Rectal smooth muscle tissue (tissue), 1 donor: Measurements from ENCODE around the gene SERTAD2.

Experiments used
- H3K27ac ChIP-seq: one replicate; pipeline ENCODE4 v1.7.0; 2013; ENCODE audit warnings: low read depth, low read length, inconsistent platforms
- H3K27me3 ChIP-seq: one replicate; pipeline ENCODE4 v1.7.0; 2013; ENCODE audit warnings: low read length; ENCODE audit not compliant: control insufficient read depth, insufficient read depth
- H3K36me3 ChIP-seq: one replicate; pipeline ENCODE4 v1.7.0; 2013; ENCODE audit warnings: low read length; ENCODE audit not compliant: control insufficient read depth, insufficient read depth
- H3K4me1 ChIP-seq: one replicate; pipeline ENCODE4 v1.7.0; 2013; ENCODE audit warnings: low read length; ENCODE audit not compliant: control insufficient read depth, insufficient read depth
- H3K4me3 ChIP-seq: one replicate; pipeline ENCODE4 v1.7.0; 2013; ENCODE audit warnings: low read length
- H3K9ac ChIP-seq: one replicate; pipeline ENCODE4 v1.7.0; 2013; ENCODE audit warnings: low read length

Gene SERTAD2

DNA sequence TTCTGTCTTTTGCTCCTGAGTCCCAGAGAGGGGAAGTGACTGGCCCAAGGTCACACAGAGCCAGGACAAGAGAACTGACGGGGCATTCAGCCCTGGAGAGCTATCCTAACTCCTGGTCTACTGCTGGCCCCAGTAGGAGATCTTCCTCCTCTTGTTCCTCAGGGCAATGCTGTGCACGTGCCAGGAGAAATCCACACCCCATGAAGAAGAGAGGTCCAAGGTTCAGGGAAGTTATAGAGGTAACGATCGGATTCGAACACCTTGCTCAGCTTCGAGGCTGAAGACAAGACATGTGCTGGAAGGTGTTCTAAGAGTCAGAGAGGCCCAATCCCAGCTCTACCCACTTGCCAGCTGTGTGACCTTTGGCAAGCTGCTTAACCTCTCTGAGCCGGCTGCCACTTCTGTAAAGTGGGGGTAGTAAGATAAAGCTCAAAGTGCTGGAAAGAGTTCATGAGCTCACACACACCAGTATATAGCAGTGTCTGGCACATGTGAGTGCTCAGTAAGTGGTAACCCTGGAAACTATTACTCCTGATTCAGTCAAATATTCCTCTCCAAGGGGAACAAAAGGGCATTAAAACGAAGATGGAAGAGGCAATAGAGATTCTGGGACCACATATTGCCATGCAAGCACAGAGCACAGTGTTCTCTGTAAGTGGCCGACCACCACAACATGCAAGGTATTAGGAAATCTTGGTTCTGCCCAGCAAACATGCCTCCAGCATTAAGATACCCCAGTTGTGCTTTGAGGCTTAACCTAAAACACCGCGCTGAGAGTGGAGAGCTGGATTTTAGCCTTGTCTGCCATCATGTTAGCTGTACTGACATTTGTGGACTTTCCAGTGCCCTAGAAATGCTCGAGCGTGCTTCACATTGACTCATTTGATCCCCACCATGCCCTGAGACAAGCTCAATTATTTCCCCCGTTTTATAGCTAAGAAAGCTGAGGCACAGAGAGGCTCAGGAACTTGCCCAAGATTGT is 25.6 kb downstream of the SERTAD2 start:
- peaks cover 6% of the 10 kb centered on the region for H3K36me3 ChIP-seq
- H3K4me1 ChIP-seq: peaks cover 12% of the 10 kb centered on the region
- H3K9ac ChIP-seq: no peak overlapping the region
- H3K27ac ChIP-seq: no peak overlapping the region
- no peak overlapping the region for H3K4me3 ChIP-seq
- no peaks in the 10 kb centered on the region for H3K27me3 ChIP-seq

DNA sequence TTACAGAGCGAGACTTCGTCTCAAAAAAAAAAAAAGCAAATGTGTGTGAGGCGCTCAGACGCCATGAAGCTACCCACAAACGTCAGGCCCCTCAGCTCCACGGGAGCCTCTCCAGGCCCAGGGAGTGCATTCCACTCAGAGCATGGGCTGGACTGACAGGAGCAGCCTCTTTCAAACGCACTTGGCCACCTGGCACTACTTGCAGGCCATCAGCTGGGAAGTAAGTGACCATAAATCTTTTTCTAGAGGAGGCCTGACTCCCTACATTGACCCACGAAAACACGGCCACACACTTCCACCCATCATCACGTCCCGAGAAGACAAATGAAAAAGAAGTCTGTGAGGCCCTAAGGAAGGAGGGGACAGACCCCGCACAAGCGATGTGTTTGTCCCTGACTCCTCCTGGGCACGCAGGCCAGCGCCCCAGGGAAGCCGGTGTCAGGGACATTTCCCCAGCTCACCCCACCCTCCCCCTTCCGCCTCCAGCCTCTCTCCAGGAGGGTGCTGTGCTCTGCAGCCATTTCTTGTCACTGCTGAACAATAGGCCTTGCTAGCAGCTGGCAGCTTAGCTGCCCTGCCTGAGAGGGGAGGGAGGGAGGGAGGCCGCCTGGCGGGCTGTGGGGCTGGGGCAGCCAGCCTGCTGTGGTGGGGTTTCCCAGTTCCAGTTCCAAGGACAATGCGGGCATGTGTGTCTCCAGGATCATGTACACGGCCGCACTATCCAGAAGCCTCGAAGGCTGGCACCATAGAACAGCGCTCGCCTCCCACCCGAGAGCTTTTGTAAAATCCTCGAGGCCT is 26.6 kb downstream of the SERTAD2 start:
- Histone ChIP-seq H3K4me3 (no peak overlapping the region), H3K4me1 (peaks cover 8% of the 10 kb centered on the region), H3K27ac (no peak overlapping the region), H3K36me3 (peaks cover 6% of the 10 kb centered on the region), H3K9ac (no peak overlapping the region), H3K27me3 (no peaks in the 10 kb centered on the region)

DNA sequence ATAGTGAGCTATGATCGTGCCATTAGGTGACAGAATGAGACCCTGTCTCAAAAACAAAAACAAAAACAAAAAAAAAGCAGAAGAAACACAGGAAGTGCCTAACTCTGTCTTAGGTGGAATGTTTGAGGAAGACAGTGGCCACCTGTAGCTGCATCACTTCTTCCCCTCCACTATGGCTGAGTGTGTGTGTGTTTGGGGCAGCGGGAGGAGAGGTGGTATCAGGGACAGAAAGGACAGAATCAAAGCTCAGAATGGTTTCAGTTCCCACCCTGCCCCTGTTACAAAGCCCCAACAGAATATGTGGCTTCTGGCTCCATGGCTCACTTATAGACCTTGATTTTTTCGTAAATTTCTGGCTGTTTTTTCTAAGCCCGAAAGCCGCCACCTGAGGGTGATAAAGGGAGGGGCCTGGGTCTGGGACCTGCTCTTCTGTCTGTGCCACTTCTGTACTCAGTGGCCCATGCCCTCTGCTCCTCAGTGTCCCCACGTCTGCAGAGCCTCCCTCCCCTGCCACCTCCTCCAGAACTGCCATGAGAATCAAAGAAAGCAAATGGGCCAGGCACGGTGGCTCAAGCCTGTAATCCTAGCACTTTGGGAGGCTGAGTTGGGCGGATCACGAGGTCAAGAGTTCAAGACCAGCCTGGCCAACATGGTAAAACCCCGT is 27.4 kb downstream of the SERTAD2 start:
- Histone ChIP-seq H3K4me3 (no peak overlapping the region), H3K27me3 (no peaks in the 10 kb centered on the region), H3K27ac (no peak overlapping the region), H3K4me1 (peaks cover 8% of the 10 kb centered on the region), H3K9ac (no peak overlapping the region), H3K36me3 (peaks cover 6% of the 10 kb centered on the region)

DNA sequence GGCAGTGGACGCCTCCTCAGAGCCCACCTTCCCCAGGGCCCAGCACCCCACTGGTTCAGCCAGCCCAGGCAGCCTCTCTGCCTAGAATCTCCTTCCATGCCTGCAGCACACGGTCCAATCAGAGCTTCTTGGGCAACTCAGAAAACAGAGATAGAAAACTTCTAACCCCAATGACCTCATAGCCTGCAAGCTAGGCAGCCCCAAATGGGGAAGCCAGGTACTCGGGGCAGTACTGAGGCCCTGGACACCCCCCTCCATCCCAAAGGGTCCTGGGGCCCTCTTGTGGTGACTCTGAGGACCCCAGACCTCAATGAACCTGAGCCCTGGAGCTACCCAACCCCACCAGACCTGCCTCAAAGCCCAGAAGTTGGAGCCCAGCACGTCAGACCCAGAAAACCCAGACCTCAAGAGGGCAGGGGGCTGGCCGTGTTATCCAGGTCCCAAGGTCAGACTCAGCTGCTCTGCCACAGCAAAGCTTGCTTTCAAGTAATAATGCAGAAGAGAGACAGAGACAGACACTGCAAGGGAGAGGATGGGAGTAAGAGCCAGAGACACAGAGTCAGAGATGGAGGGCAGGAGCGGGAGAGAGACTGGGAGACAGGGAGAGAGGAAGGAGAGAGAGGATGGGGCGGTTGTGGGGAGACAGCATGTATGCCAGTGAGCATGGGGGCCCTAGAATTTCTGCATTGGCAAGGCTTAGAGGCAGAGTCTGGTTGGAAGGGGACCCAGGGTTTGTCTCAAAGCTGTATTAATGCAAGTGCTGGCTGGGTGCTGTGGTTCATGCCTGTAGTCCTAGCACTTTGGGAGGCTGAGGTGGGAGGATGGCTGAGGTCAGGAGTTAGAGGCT is 28.2 kb downstream of the SERTAD2 start:
- no peak overlapping the region for H3K27ac ChIP-seq
- no peaks in the 10 kb centered on the region for H3K27me3 ChIP-seq
- H3K4me3 ChIP-seq: no peak overlapping the region
- H3K9ac ChIP-seq: no peak overlapping the region
- peaks cover 8% of the 10 kb centered on the region for H3K4me1 ChIP-seq
- no peaks in the 10 kb centered on the region for H3K36me3 ChIP-seq

DNA sequence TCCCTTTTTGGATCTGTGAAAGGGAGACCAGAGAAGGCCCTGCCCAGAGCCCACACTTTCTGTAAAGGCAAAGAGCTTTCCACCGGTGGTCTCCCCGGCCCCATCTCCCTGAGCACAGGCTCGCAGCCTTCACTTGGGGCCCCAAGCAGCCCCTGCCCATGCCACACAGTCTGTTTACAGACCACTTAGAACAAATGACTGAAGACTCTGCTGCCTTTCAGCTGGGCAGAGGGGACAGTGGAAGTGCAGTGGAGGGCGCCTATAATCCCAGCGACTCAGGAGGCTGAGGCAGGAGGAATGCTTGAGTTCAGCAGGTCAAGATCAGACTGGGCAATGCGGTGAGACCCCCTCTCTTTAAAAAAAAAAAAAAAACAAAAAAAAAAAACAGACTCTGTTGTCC is 28.9 kb downstream of the SERTAD2 start:
- no peak overlapping the region for H3K4me3 ChIP-seq
- H3K27ac ChIP-seq: no peak overlapping the region
- H3K9ac ChIP-seq: no peak overlapping the region
- H3K4me1 ChIP-seq: peaks cover 8% of the 10 kb centered on the region
- no peaks in the 10 kb centered on the region for H3K36me3 ChIP-seq
- H3K27me3 ChIP-seq: no peaks in the 10 kb centered on the region

DNA sequence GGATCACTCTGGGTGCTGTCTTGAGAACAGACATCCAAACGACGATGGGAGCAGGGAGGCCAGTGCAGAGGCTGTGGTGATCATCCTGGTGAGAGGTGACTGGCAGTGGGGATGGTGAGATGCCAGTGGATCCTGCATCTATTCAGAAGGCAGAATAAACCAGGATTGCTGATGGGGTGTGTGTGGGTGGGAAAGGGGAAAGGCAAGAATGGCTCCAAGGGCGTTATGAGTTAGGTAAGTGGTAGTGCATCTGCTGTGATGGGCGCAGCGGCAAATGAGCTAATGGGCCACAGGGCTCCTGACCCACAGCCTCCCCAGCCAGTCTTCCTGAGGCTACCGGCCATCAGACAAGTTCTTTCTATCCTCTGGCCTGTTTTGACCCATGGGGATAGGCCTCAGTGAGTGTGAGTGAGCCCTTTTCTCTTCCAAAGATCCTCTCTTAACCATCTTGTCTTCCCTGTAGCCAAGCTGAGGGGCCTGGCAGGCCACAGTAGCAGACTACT is 29.6 kb downstream of the SERTAD2 start:
- Histone ChIP-seq H3K9ac (no peak overlapping the region), H3K27me3 (no peaks in the 10 kb centered on the region), H3K4me1 (peaks cover 3% of the 10 kb centered on the region), H3K27ac (no peak overlapping the region), H3K36me3 (no peaks in the 10 kb centered on the region), H3K4me3 (no peak overlapping the region)

DNA sequence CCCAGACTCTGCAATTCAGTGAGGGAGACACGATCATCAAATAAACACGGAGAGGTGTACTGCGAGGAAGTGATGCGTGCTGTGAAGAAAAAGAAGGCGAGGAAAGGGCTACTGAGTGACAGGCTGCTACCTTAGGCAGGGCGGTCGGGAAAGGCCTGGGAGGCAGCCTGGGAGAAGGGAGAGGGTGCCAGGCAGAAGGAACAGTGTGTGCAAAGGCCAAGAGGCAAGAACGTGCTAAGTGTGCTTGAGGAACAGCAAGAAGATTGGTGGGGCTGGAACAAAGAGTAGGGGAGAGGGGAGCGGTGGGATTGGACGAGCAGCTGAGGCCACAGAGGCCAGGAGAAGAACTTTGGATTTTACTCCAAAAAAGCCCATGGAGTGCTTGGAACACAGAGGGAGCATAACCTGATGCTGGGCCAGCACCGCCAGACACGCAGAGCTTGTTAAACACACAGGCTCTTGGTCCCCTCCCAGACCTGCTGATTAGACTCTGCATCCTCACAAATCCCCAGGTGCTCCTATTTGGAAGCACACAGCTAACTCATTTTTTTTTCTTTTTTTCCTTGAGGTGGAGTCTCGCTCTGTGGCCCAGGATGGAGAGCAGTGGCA is 30.4 kb downstream of the SERTAD2 start:
- no peak overlapping the region for H3K4me3 ChIP-seq
- H3K4me1 ChIP-seq: no peaks in the 10 kb centered on the region

DNA sequence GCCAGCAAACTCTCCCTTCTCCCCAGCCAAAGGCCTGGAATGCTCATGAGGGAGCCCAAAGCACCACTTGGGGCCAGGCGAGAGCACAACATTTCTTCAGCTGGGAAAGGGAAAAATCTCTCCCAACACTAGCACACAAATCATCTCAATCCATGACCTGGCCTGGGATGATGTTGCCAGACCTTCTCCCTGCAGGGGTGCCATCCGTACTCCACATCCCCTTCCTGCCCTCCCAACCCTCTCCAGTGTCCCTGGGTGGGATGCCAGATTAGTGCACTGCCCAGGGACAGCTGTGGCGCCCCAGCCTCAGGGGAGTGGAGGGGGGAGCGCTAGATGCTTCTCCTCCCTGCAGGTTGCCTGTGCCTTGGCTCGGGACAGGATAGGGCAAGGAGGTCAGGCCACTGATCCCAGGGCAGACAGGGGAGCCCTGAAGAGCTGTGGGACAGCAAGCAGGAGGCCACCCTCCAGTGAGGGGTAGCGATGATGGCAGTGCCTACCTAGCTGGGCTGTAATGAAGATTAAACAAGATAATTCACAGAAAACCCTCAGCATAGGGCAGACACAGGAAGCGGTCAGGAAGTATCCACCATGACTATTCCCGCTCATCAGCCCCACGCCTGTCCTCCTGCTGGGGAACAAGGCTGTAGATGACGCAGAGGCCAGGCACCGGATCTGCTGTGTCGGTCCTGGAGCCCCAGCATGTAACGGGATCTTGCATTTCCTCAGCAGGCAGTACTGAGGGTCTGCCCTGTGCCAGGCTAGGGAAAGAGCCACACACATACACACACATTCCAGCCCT is 31.1 kb downstream of the SERTAD2 start:
- Histone ChIP-seq H3K27me3 (no peaks in the 10 kb centered on the region), H3K4me3 (no peak overlapping the region), H3K27ac (no peak overlapping the region), H3K9ac (no peak overlapping the region), H3K36me3 (no peaks in the 10 kb centered on the region), H3K4me1 (no peaks in the 10 kb centered on the region)

More for the DNA sequence above, 30.4 kb downstream of the SERTAD2 start:
- Histone ChIP-seq H3K27me3 (no peaks in the 10 kb centered on the region), H3K9ac (no peak overlapping the region), H3K27ac (no peak overlapping the region), H3K36me3 (no peaks in the 10 kb centered on the region)

DNA sequence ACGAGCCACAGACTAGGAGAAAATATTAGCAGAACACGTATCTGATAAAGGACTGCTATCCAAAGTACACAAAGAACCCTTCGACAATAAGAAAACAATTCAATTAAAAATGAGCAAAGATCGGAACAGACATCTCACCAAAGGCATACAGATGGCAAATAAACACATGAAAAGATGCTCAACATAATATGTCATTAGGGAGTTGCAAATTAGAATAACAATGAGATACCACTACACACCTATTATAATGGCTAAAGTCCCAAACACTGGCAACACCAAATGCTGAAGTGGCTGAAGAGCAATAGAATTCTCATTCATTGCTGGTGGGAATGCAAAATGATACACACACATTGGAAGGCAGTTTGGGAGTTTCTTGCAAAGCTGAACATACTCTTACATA is 33.1 kb downstream of the SERTAD2 start:
- no peak overlapping the region for H3K27ac ChIP-seq
- no peaks in the 10 kb centered on the region for H3K4me1 ChIP-seq
- H3K4me3 ChIP-seq: no peak overlapping the region
- no peak overlapping the region for H3K9ac ChIP-seq
- H3K27me3 ChIP-seq: no peaks in the 10 kb centered on the region
- no peaks in the 10 kb centered on the region for H3K36me3 ChIP-seq

DNA sequence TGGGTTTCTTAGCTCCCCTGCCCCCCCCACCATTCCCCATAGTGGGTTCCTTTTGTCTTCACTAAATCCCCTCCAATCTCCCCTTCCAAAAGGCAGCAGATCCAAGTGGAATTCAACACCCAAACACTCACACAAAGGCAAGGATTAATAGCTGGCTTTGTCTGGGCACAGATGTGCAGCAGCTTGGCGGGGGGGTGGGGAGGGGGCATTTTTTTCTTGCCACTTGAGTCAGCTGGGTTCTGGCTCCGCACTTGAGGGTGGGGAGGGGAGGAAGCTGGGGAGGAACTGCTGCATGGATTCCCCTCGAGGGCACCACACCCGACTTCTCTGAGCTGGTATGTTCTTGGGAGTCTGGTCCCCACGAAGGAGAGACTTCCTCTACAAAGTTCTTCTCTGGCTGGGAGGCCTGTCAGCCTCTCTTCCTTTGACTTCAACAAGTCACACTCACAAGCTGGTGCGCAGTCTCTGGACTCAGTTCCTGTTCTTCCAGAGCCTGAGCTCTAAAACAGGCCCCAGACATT is 36.0 kb downstream of the SERTAD2 start:
- no peak overlapping the region for H3K4me3 ChIP-seq
- no peaks in the 10 kb centered on the region for H3K27me3 ChIP-seq
- H3K9ac ChIP-seq: no peak overlapping the region
- no peak overlapping the region for H3K27ac ChIP-seq
- no peaks in the 10 kb centered on the region for H3K4me1 ChIP-seq
- H3K36me3 ChIP-seq: no peaks in the 10 kb centered on the region
